ENCODE data around the gene INPP4B.

DNA sequence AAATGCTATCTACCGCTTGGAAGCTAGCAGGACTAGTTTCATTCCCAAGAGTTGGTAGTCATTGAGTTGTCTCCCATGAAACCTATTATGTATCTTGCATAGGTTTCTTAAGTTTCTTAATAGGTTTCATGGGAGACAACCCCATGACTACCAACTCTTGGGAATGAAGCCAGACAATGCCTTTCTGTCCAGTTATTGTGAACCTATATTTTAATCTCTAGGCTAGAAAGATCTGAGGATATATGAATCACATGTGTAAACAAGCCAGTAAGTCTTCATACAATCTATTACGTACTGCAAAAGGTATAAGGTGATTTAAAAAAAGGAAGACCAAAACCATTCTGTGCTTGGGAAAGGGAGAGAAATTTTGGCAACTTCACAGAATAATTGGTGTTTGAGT lies 162.6 kb downstream of the INPP4B start:
- TF ChIP-seq, protein P1, sequence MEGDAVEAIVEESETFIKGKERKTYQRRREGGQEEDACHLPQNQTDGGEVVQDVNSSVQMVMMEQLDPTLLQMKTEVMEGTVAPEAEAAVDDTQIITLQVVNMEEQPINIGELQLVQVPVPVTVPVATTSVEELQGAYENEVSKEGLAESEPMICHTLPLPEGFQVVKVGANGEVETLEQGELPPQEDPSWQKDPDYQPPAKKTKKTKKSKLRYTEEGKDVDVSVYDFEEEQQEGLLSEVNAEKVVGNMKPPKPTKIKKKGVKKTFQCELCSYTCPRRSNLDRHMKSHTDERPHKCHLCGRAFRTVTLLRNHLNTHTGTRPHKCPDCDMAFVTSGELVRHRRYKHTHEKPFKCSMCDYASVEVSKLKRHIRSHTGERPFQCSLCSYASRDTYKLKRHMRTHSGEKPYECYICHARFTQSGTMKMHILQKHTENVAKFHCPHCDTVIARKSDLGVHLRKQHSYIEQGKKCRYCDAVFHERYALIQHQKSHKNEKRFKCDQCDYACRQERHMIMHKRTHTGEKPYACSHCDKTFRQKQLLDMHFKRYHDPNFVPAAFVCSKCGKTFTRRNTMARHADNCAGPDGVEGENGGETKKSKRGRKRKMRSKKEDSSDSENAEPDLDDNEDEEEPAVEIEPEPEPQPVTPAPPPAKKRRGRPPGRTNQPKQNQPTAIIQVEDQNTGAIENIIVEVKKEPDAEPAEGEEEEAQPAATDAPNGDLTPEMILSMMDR (IDR thresholded peaks at IDR 0.05; ENCODE audit: low read depth, low read length): no peak
- TF ChIP-seq, protein P2, sequence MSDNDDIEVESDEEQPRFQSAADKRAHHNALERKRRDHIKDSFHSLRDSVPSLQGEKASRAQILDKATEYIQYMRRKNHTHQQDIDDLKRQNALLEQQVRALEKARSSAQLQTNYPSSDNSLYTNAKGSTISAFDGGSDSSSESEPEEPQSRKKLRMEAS (IDR thresholded peaks at IDR 0.05; ENCODE audit: low read depth, low read length): no peak
- TF ChIP-seq POLR2A (IDR thresholded peaks at IDR 0.05; ENCODE audit: extremely low read depth, insufficient read length) (no peak), MYC (IDR thresholded peaks at IDR 0.05; ENCODE audit: low read depth, low read length) (no peak)

Measured in NB4 (cell line).